BJ (cell line): ENCODE measurements around the gene RSAD2. TPM values are rescaled to one million over a fixed set of nuclear protein-coding genes. Genes with fewer than 3 reads are reported as not detected.

Experiments
- CTCF ChIA-PET: fragments of 350-600 bp; formaldehyde crosslinking; extraction: SDS; loops from one replicate; lab custom pipeline; 2021; ENCODE audit warnings: antibody characterized with exemption, inconsistent platforms; lab: Yijun Ruan, JAX
- POLR2A ChIA-PET: fragments of 300-600 bp; sonication (Branson Sonifier 250); formaldehyde crosslinking; extraction: SDS; loops from one replicate; lab custom pipeline; 2021; ENCODE audit warnings: antibody characterized with exemption; lab: Charles Lee
- DNase-seq: peaks from one replicate; pipeline ENCODE4 v3.0.0-alpha.2; 2011; ENCODE audit warnings: low read depth
- H3K27me3 ChIP-seq: 2 replicates; pipeline ENCODE4 v1.6.0; 2011; ENCODE audit warnings: low read length; ENCODE audit not compliant: control insufficient read depth, insufficient read depth
- H3K36me3 ChIP-seq: 2 replicates; pipeline ENCODE4 v1.5.1; 2011; ENCODE audit warnings: low read length; ENCODE audit not compliant: control insufficient read depth, insufficient read depth
- H3K4me3 ChIP-seq: 2 replicates; pipeline ENCODE4 v1.5.1; 2011; ENCODE audit warnings: low read depth, mild to moderate bottlenecking, control low read depth, low read length
- CTCF ChIP-seq: IDR thresholded peaks from 2 replicates; pipeline ENCODE4 v1.5.1; 2011; ENCODE audit warnings: low read depth, mild to moderate bottlenecking, control low read depth, inconsistent platforms, low read length, moderate library complexity; ENCODE audit not compliant: insufficient read depth
- polyA plus RNA-seq: library from polyadenylated mRNA; depleted of rRNA; stranded (reverse); fragments of >200 nt; gene quantifications from 2 replicates; pipeline ENCODE4 v1.2.3, GENCODE V29; 2011

RSAD2 gene
- polyA plus RNA-seq, 1 experiment: 0.05 TPM

- no peaks in the 10 kb centered on the region for H3K36me3 ChIP-seq
- no peak for TF ChIP-seq CTCF
- ChIA-PET CTCF (no interaction called here), POLR2A (no interaction called here)
- DNase-seq: no peak
- H3K4me3 ChIP-seq: no peak overlapping the region
- H3K27me3 ChIP-seq: no peaks in the 10 kb centered on the region
Measured at GRCh38 chr2:6845312-6845711, 32.3 kb upstream of the RSAD2 start.

- POLR2A ChIA-PET: no interaction called here
- CTCF ChIA-PET: no interaction called here
- Histone ChIP-seq H3K36me3 (no peaks in the 10 kb centered on the region), H3K4me3 (no peak overlapping the region), H3K27me3 (no peaks in the 10 kb centered on the region)
- no peak for TF ChIP-seq CTCF
- DNase-seq: no peak
Measured at GRCh38 chr2:6845903-6846302, 31.7 kb upstream of the RSAD2 start.

GRCh38 chr2:6846540-6846939 lies 31.0 kb upstream of the RSAD2 start:
- CTCF ChIA-PET: no interaction called here
- Histone ChIP-seq H3K4me3 (no peak overlapping the region), H3K27me3 (no peaks in the 10 kb centered on the region), H3K36me3 (no peaks in the 10 kb centered on the region)
- DNase-seq: no peak
- POLR2A ChIA-PET: no interaction called here
- no peak for TF ChIP-seq CTCF

DNA sequence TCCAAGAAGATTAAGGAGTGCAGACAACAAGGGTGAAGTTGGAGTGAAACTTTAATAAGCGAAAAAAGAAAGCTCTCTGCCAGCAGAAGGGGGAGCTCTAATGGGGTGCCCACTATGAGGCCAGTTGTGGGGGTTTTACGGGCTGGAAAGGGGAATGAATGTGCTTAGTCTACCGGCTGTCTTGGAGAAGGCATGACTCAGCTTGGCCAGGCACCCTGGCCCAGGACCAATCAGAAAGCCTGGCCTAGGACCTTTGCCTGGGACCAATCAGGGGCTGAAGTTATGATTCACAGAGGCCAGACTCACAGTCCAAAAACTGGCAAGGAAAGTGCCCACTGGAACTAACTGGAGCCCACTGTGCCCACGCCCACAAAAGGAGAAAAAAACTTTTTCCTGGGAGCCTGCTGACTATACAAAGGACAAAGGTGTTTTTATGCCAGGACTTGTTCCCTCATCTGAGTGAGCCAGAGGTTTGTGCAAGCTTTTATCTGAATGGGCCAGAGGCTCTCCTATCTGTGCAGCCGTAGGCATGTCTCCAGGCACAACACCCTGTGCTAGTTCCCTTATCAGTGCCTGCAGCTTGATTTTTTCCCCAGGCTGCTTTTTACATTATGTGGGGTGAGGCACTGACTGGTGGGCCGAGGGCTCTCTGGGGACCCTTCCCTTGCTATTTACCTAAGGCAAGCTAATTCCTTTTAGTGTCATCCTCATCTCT lies 30.5 kb upstream of the RSAD2 start:
- ChIA-PET POLR2A (no interaction called here), CTCF (no interaction called here)
- TF ChIP-seq CTCF: no peak
- Histone ChIP-seq H3K36me3 (no peaks in the 10 kb centered on the region), H3K27me3 (no peaks in the 10 kb centered on the region), H3K4me3 (no peak overlapping the region)
- no peak for DNase-seq

DNA sequence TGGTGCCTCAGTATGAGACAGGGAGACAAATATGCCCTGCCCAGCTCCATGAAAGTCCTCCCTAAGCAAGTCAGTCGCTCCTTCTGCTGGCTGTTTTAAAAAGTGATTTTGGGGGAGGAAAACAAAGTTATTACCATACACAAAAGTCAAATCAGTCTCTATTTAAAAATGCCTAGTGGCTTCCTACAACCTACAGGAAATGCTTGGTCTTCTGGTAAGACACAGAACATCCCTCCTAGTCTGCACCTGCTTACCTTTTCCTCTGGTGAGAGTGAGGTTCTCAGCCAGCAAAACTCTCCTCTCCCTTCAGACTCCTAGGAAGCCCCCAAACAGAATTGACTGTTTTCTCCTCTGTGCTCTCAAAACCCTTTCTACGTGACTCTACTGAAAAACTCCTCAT lies 25.4 kb upstream of the RSAD2 start:
- Histone ChIP-seq H3K27me3 (no peaks in the 10 kb centered on the region), H3K36me3 (no peaks in the 10 kb centered on the region), H3K4me3 (no peak overlapping the region)
- POLR2A ChIA-PET: no interaction called here
- CTCF ChIA-PET: no interaction called here
- no peak for DNase-seq
- TF ChIP-seq CTCF: no peak
